ENCODE data around the gene TTC34. TPM values are rescaled to one million over a fixed set of nuclear protein-coding genes. Genes with fewer than 3 reads are reported as not detected.

The TTC34 gene
- total RNA-seq, 6 experiments from 2014 or later = 0.06 to 0.23 (median 0.18) TPM; not detected in 1

DNA sequence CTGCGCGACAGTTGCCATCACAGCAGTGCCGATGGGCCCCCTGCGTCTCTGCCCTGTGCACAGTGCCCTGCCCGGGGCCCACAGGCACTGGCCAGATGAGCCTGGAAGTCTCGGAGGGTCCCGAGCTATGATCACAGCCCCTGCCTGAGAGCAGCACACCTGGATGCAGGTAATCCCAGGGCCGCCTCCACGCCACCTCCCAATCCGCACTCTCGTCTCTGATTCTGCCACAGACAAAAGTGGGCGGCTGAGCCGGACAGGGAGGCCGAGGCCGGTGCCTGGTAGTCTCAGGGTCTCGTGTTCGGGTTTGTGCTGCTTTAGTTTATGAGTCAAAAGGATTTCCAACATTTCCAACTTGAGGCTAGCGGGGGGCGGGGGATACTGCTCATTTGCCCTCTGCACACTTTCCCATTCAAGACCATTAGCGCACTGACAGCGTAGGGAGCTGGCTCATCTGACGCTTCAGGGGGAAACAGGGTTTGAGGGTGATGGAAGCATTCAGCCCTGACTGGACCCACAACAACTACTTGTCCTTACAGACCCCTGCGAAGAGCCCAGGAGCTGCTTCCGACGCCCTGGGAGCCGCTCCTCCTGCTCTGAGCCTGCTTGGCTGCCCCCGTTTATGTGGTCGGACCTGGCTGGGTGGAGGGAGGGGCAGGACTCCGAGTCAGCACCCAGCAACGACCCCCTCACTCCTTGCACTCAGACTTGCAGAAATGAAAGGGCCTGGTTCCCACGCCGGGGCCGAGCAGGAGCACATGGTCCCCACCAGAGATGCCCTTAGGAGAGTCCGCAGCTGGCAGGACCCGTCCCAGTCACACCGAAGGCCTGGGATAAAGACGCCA, 1.8 kb upstream of the TTC34 start:
- intact Hi-C loops (cut with DNase I) = no loop called here
- Histone ChIP-seq H3K9me3 (no peaks in the 10 kb centered on the region), H3K27ac (no peak overlapping the region), H3K4me3 (no peak overlapping the region), H3K36me3 (no peaks in the 10 kb centered on the region), H3K27me3 (no peaks in the 10 kb centered on the region), H3K4me1 (no peaks in the 10 kb centered on the region)
- TF ChIP-seq, protein P1, sequence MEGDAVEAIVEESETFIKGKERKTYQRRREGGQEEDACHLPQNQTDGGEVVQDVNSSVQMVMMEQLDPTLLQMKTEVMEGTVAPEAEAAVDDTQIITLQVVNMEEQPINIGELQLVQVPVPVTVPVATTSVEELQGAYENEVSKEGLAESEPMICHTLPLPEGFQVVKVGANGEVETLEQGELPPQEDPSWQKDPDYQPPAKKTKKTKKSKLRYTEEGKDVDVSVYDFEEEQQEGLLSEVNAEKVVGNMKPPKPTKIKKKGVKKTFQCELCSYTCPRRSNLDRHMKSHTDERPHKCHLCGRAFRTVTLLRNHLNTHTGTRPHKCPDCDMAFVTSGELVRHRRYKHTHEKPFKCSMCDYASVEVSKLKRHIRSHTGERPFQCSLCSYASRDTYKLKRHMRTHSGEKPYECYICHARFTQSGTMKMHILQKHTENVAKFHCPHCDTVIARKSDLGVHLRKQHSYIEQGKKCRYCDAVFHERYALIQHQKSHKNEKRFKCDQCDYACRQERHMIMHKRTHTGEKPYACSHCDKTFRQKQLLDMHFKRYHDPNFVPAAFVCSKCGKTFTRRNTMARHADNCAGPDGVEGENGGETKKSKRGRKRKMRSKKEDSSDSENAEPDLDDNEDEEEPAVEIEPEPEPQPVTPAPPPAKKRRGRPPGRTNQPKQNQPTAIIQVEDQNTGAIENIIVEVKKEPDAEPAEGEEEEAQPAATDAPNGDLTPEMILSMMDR (IDR thresholded peaks at IDR 0.05) = no peak
- TF ChIP-seq POLR2A (IDR thresholded peaks at IDR 0.05) = no peak
- DNase-seq (peak in 2 of 3 donors; percentile 14 to 45), ATAC-seq (no peak)
- 73% methylated on average over 6 of the region's 37 CpGs for WGBS (ENCODE audit: insufficient coverage, low coverage, low lambda C conversion rate, missing lambda C conversion rate)

DNA sequence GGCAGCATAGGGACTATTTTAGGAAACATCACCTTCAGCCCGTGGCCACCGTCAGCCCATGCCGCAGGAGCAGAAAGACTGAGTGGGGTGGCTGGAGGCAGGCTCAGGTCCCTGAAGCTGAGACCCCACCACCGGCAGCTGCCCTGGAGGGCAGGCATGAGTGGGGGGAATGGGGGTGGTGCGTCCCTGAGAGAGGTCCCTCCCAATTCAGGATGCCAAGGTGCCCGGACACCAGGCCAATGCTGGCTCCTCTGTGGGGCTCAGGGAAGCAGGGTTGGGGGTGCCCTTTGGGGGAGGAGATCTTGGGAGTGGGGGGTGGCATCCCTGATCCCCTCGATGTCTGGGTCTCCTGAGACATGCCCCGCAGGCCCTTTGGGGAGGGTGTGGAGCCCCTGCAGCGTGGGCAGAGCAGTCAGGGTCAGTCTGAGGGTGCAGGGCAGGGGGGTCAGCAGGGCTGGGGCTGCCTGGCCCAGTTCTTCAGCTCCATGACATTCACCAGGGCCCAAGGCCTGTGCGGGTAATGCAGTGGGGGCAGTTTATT, 998 bp upstream of the TTC34 start:
- TF ChIP-seq POLR2A (IDR thresholded peaks at IDR 0.05) = no peak
- TF ChIP-seq, protein P1 (IDR thresholded peaks at IDR 0.05) = no peak
- Histone ChIP-seq H3K27ac (no peak overlapping the region), H3K36me3 (no peaks in the 10 kb centered on the region), H3K27me3 (no peaks in the 10 kb centered on the region), H3K9me3 (no peaks in the 10 kb centered on the region), H3K4me3 (no peak overlapping the region), H3K4me1 (no peaks in the 10 kb centered on the region)
- DNase-seq (peak in 2 of 3 donors; percentile 7 to 38), ATAC-seq (no peak)
- whole genome bisulfite sequencing (ENCODE audit: insufficient coverage, low coverage, low lambda C conversion rate, missing lambda C conversion rate) = no CpG with 5 or more reads among the region's 10 CpGs
- intact Hi-C loops (cut with DNase I) = no loop called here

DNA sequence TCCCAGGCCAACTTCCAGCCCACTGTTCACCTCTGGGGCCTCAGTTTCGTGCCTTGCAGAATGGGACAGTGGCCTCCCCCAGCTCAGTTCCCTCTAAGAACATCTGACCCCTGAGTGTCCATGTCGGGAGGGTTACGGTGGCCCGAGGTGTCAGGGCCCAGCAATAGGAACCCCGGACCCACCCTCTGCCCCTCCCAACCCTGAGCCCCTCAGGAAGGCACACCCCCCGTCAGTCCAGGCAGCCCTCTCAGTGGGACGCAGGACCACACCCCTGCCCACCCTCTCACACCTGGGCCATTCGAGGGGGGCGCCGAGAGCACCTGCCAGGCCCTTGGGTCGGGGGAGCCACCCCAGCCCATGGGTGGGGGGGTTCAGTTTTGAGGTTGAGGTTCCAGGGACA, 447 bp downstream of the TTC34 start:
- no peak for TF ChIP-seq POLR2A (IDR thresholded peaks at IDR 0.05)
- TF ChIP-seq, protein P1 (IDR thresholded peaks at IDR 0.05) = no peak
- no CpG with 5 or more reads among the region's 11 CpGs for WGBS (ENCODE audit: insufficient coverage, low coverage, low lambda C conversion rate, missing lambda C conversion rate)
- Histone ChIP-seq H3K9me3 (no peaks in the 10 kb centered on the region), H3K36me3 (no peaks in the 10 kb centered on the region), H3K27ac (no peak overlapping the region), H3K4me1 (no peaks in the 10 kb centered on the region), H3K27me3 (no peaks in the 10 kb centered on the region), H3K4me3 (no peak overlapping the region)
- DNase-seq (peak in 2 of 3 donors; percentile 8 to 31), ATAC-seq (no peak)
- intact Hi-C loops (cut with DNase I) = no loop called here

DNA sequence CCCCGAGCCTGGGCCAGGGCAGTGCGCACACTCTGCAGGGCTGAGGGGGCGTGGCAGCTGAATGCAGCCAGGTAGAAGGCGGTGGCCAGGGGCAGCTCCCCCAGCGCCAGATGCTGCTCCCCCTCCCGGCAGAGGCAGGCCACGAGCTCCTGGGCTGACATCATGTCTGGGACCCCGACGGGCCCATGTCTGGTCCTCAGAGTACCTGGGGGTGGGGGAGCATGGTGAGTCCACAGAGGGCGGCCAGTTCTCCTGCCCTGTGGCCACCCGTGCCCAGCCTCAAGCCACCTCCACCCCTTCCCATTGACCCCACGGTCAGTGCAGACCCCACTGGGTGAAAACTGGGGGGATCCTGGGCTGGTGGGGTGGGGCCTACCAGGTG, 838 bp downstream of the TTC34 start:
- H3K4me1 ChIP-seq = no peaks in the 10 kb centered on the region
- H3K36me3 ChIP-seq = no peaks in the 10 kb centered on the region
- peak in 1 of 3 donors; percentile 51 for DNase-seq
- intact Hi-C loops (cut with DNase I) = no loop called here
- no peak overlapping the region for H3K27ac ChIP-seq
- no peak for ATAC-seq
- H3K4me3 ChIP-seq = no peak overlapping the region
- TF ChIP-seq, protein P1 (IDR thresholded peaks at IDR 0.05) = no peak
- no peak for TF ChIP-seq POLR2A (IDR thresholded peaks at IDR 0.05)
- H3K9me3 ChIP-seq = no peaks in the 10 kb centered on the region
- WGBS (ENCODE audit: insufficient coverage, low coverage, low lambda C conversion rate, missing lambda C conversion rate) = no CpG with 5 or more reads among the region's 12 CpGs
- no peaks in the 10 kb centered on the region for H3K27me3 ChIP-seq
